ENCODE measurements around the gene ARHGAP45. TPM values are rescaled to one million over a fixed set of nuclear protein-coding genes. Genes with fewer than 3 reads are reported as not detected.

Gene ARHGAP45
- total RNA-seq, 1 donor from 2014 or later = 3.0 TPM

- Mint-ChIP-seq H3K4me1 (ENCODE audit: low read depth, unreplicated experiment) (peaks cover 10% of the 10 kb centered on the region), H3K9me3 (ENCODE audit: unreplicated experiment) (no peaks in the 10 kb centered on the region), H3K4me3 (ENCODE audit: unreplicated experiment) (no peak overlapping the region), H3K27ac (ENCODE audit: unreplicated experiment) (no peak overlapping the region), H3K27me3 (ENCODE audit: low read depth, unreplicated experiment) (no peaks in the 10 kb centered on the region), H3K36me3 (ENCODE audit: low read depth, unreplicated experiment) (peaks cover 4% of the 10 kb centered on the region)
- no peaks in the 10 kb centered on the region for H3K9me3 ChIP-seq (ENCODE audit: insufficient read depth, low read depth, low read length)
- H3K27me3 ChIP-seq (ENCODE audit: insufficient read depth, low read length) = no peaks in the 10 kb centered on the region
- H3K36me3 ChIP-seq (ENCODE audit: insufficient read depth, low read length) = peaks cover 2% of the 10 kb centered on the region
- H2AFZ ChIP-seq (ENCODE audit: low read depth, low read length) = no peak overlapping the region
- H3K4me2 ChIP-seq (ENCODE audit: low read length) = no peak overlapping the region
- TF ChIP-seq EZH2 (IDR thresholded peaks at IDR 0.05; ENCODE audit: insufficient read depth, low read length) (no peak), CTCF (IDR thresholded peaks at IDR 0.05; ENCODE audit: insufficient read depth, low read depth, low read length) (no peak)
- H4K20me1 ChIP-seq (ENCODE audit: insufficient read depth, low read length) = peaks cover 27% of the 10 kb centered on the region
- DNase-seq (ENCODE audit: low read depth) (no peak), FAIRE-seq (no peak)
- peaks cover 30% of the 10 kb centered on the region for H3K79me2 ChIP-seq (ENCODE audit: insufficient read depth, low read length)
- no peak overlapping the region for H3K4me3 ChIP-seq (ENCODE audit: insufficient read depth, low read depth, low read length)
- H3K27ac ChIP-seq (ENCODE audit: low read depth, low read length) = no peak overlapping the region
- H3K4me1 ChIP-seq (ENCODE audit: insufficient read depth, low read length) = peaks cover 12% of the 10 kb centered on the region
- H3K9ac ChIP-seq (ENCODE audit: low read length) = no peak overlapping the region
These were observed 24.0 kb downstream of the ARHGAP45 start for GRCh38 chr19:1090731-1091543.

GRCh38 chr19:1091544-1092175 lies 24.7 kb downstream of the ARHGAP45 start:
- Mint-ChIP-seq H3K4me3 (ENCODE audit: unreplicated experiment) (no peak overlapping the region), H3K27me3 (ENCODE audit: low read depth, unreplicated experiment) (no peaks in the 10 kb centered on the region), H3K27ac (ENCODE audit: unreplicated experiment) (no peak overlapping the region), H3K36me3 (ENCODE audit: low read depth, unreplicated experiment) (peaks cover 4% of the 10 kb centered on the region), H3K4me1 (ENCODE audit: low read depth, unreplicated experiment) (peaks cover 10% of the 10 kb centered on the region), H3K9me3 (ENCODE audit: unreplicated experiment) (no peaks in the 10 kb centered on the region)
- Histone ChIP-seq H3K36me3 (ENCODE audit: insufficient read depth, low read length) (peaks cover 2% of the 10 kb centered on the region), H3K9me3 (ENCODE audit: insufficient read depth, low read depth, low read length) (no peaks in the 10 kb centered on the region), H3K4me1 (ENCODE audit: insufficient read depth, low read length) (peaks cover 12% of the 10 kb centered on the region), H3K79me2 (ENCODE audit: insufficient read depth, low read length) (peaks cover 30% of the 10 kb centered on the region), H3K27me3 (ENCODE audit: insufficient read depth, low read length) (no peaks in the 10 kb centered on the region), H3K4me3 (ENCODE audit: insufficient read depth, low read depth, low read length) (no peak overlapping the region), H3K4me2 (ENCODE audit: low read length) (no peak overlapping the region), H2AFZ (ENCODE audit: low read depth, low read length) (no peak overlapping the region), H3K9ac (ENCODE audit: low read length) (no peak overlapping the region), H4K20me1 (ENCODE audit: insufficient read depth, low read length) (peaks cover 27% of the 10 kb centered on the region), H3K27ac (ENCODE audit: low read depth, low read length) (no peak overlapping the region)
- TF ChIP-seq EZH2 (IDR thresholded peaks at IDR 0.05; ENCODE audit: insufficient read depth, low read length) (no peak), CTCF (IDR thresholded peaks at IDR 0.05; ENCODE audit: insufficient read depth, low read depth, low read length) (no peak)
- DNase-seq (ENCODE audit: low read depth) = no peak
- FAIRE-seq = no peak

Data from astrocyte (in vitro differentiated cells and primary cell).